HCT116 (cell line): ENCODE measurements around the gene BORCS5. TPM values are rescaled to one million over a fixed set of nuclear protein-coding genes. Genes with fewer than 3 reads are reported as not detected.

ENCODE experiments used
- ATAC-seq: fragments of 200-7000 bp; cut with Tn5 transposase; 2 replicates; pipeline ENCODE4 v1.9.1; 2020; ENCODE audit warnings: mild to moderate bottlenecking, moderate library complexity
- BruUV-seq: library from RNA; stranded (reverse); fragments of 400-500 nt; replicated peaks from 2 replicates; lab custom pipeline; 2021; lab: Mats Ljungman, UMichigan
- CTCF ChIA-PET: fragments of 300-600 bp; sonication (Branson Sonifier 250); formaldehyde crosslinking; loops from one replicate; lab custom pipeline; 2021; ENCODE audit warnings: antibody characterized with exemption; lab: Charles Lee
- POLR2A ChIA-PET: fragments of 300-600, 350-600 bp; sonication (Branson Sonifier 250); formaldehyde crosslinking; loops from one replicate; lab custom pipeline; 2021; ENCODE audit warnings: antibody characterized with exemption; lab: Charles Lee
- RAD21 ChIA-PET, 2 experiments: fragments of 300-600 bp; sonication (Branson Sonifier 250); formaldehyde crosslinking; loops; one replicate each; lab custom pipeline; 2023; ENCODE audit warnings: low total read pairs in 2 of 2; ENCODE audit not compliant: uncharacterized antibody in 2 of 2, unreplicated experiment in 2 of 2, low non-redundant PET in 1 of 2; lab: Charles Lee
- DNase-seq: peaks from one replicate; pipeline ENCODE4 v3.0.0-alpha.2; 2010; ENCODE audit warnings: low read depth, low spot score
- H2AFZ ChIP-seq: fragments of 200-600 bp; shearing (Covaris generic), sonication (generic); 2 replicates; pipeline ENCODE4 v1.6.1; 2017; ENCODE audit warnings: low read depth, mixed run types, mixed read lengths, antibody characterized with exemption, low read length; ENCODE audit not compliant: poor library complexity, severe bottlenecking
- H3K27ac ChIP-seq: 2 replicates; pipeline ENCODE4 v1.5.1; 2012; ENCODE audit warnings: low read depth, low read length
- H3K27me3 ChIP-seq: fragments of 200-600 bp; sonication (generic); 2 replicates; pipeline ENCODE4 v1.6.1; 2016; ENCODE audit warnings: mixed run types, low read length, mixed read lengths; ENCODE audit not compliant: insufficient read depth
- H3K36me3 ChIP-seq, 2 experiments: fragments of 200-500 bp in 1 of 2; fragments of 200-600 bp in 1 of 2; sonication (Bioruptor generic) in 1 of 2; sonication (generic) in 1 of 2; 2 replicates each; pipeline versions ENCODE4 v1.5.1 to v1.6.1; 2014 to 2016; ENCODE audit warnings: low read length in 2 of 2, inconsistent platforms in 1 of 2, mixed read lengths in 1 of 2, mixed run types in 1 of 2; ENCODE audit not compliant: insufficient read depth in 2 of 2, control insufficient read depth in 1 of 2
- H3K4me1 ChIP-seq, 2 experiments: fragments of 200-600 bp in 1 of 2; sonication (generic) in 1 of 2; 2 replicates each; pipeline versions ENCODE4 v1.5.1 to v1.6.1; 2012 to 2017; ENCODE audit warnings: low read length in 2 of 2, inconsistent platforms in 1 of 2, mild to moderate bottlenecking in 1 of 2, mixed read lengths in 1 of 2, mixed run types in 1 of 2, moderate library complexity in 1 of 2; ENCODE audit not compliant: insufficient read depth in 2 of 2, control insufficient read depth in 1 of 2
- H3K4me2 ChIP-seq: fragments of 200-600 bp; sonication (generic); 2 replicates; pipeline ENCODE4 v1.6.1; 2017; ENCODE audit warnings: mixed run types, low read length, mixed read lengths
- H3K4me3 ChIP-seq, 2 experiments: fragments of 200-600 bp in 1 of 2; sonication (generic) in 1 of 2; replicated peaks in 1 of 2; 2 replicates each; pipeline ENCODE4 v1.5.1; 2011 to 2016; ENCODE audit warnings: low read length in 2 of 2, control low read depth in 1 of 2, low read depth in 1 of 2, mild to moderate bottlenecking in 1 of 2, mixed read lengths in 1 of 2, mixed run types in 1 of 2
- H3K79me2 ChIP-seq: fragments of 200-600 bp; sonication (generic); 2 replicates; pipeline ENCODE4 v1.6.1; 2017; ENCODE audit warnings: mild to moderate bottlenecking, mixed run types, low read length, moderate library complexity, mixed read lengths; ENCODE audit not compliant: insufficient read depth
- H3K9ac ChIP-seq: fragments of 200-600 bp; sonication (generic); 2 replicates; pipeline ENCODE4 v1.6.1; 2016; ENCODE audit warnings: low read length, mixed read lengths
- H3K9me2 ChIP-seq: fragments of 200-600 bp; sonication (generic), shearing (Covaris generic); 2 replicates; pipeline ENCODE4 v1.6.1; 2017; ENCODE audit warnings: mixed run types, mild to moderate bottlenecking, moderate library complexity; ENCODE audit not compliant: insufficient read depth
- H3K9me3 ChIP-seq, 2 experiments: fragments of 200-500 bp in 1 of 2; fragments of 200-600 bp in 1 of 2; sonication (Bioruptor generic) in 1 of 2; sonication (generic) in 1 of 2; 2 replicates each; pipeline ENCODE4 v1.6.1; 2014 to 2017; ENCODE audit warnings: low read length in 2 of 2, mixed read lengths in 2 of 2, inconsistent platforms in 1 of 2, low read depth in 1 of 2, mild to moderate bottlenecking in 1 of 2, mixed run types in 1 of 2, moderate library complexity in 1 of 2; ENCODE audit not compliant: control insufficient read depth in 1 of 2, insufficient read depth in 1 of 2
- H4K20me1 ChIP-seq: fragments of 200-600 bp; sonication (generic), shearing (Covaris generic); 2 replicates; pipeline ENCODE4 v1.6.1; 2017; ENCODE audit warnings: mixed run types, mild to moderate bottlenecking, moderate library complexity; ENCODE audit not compliant: insufficient read depth
- CBX3 ChIP-seq: IDR thresholded peaks from 2 replicates; pipeline ENCODE4 v1.6.1; 2012; ENCODE audit warnings: low read depth
- EGR1 ChIP-seq: IDR thresholded peaks from 2 replicates; pipeline ENCODE4 v1.6.1; 2012; ENCODE audit warnings: low read depth
- ELF1 ChIP-seq: IDR thresholded peaks from 2 replicates; pipeline ENCODE4 v1.6.1; 2012; ENCODE audit warnings: low read depth, borderline replicate concordance
- EZH2 ChIP-seq: fragments of 200-600 bp; sonication (generic); IDR thresholded peaks from 2 replicates; pipeline ENCODE4 v1.6.1; 2017; ENCODE audit warnings: antibody characterized with exemption, mixed run types
- EZH2phosphoT487 ChIP-seq: fragments of 200-600 bp; IDR thresholded peaks from 2 replicates; pipeline ENCODE4 v1.6.1; 2018; ENCODE audit warnings: antibody characterized with exemption, borderline replicate concordance
- FOSL1 ChIP-seq: IDR thresholded peaks from 2 replicates; pipeline ENCODE4 v1.6.1; 2012; ENCODE audit warnings: low read depth
- JUND ChIP-seq: IDR thresholded peaks from 2 replicates; pipeline ENCODE4 v1.6.1; 2012
- POLR2A ChIP-seq: IDR thresholded peaks from 2 replicates; pipeline ENCODE4 v1.7.0; 2011; ENCODE audit warnings: borderline replicate concordance; ENCODE audit not compliant: insufficient read depth, insufficient read length; ENCODE audit errors: extremely low read depth
- POLR2AphosphoS5 ChIP-seq: IDR thresholded peaks from 2 replicates; pipeline ENCODE4 v1.6.1; 2011; ENCODE audit warnings: mild to moderate bottlenecking, low read depth, low read length, moderate library complexity
- SP1 ChIP-seq: IDR thresholded peaks from 2 replicates; pipeline ENCODE4 v1.6.1; 2012; ENCODE audit warnings: low read depth
- TCF7L2 ChIP-seq: IDR thresholded peaks from 2 replicates; pipeline ENCODE4 v1.7.0; 2011; ENCODE audit warnings: borderline replicate concordance, inconsistent platforms; ENCODE audit not compliant: insufficient read depth, insufficient read length; ENCODE audit errors: extremely low read depth
- YY1 ChIP-seq: IDR thresholded peaks from 2 replicates; pipeline ENCODE4 v1.6.1; 2011; ENCODE audit warnings: low read length, low read depth, moderate library complexity, mild to moderate bottlenecking; ENCODE audit not compliant: insufficient replicate concordance; ENCODE audit errors: extremely low read depth
- ZFX ChIP-seq: fragments of 450-650 bp; IDR thresholded peaks from 2 replicates; pipeline ENCODE4 v1.6.1; 2017
- ZNF274 ChIP-seq: fragments of 200-500 bp; sonication (Bioruptor generic); IDR thresholded peaks from 2 replicates; pipeline ENCODE4 v1.6.1; 2014; ENCODE audit warnings: mild to moderate bottlenecking, low read depth, low read length, inconsistent platforms
- intact Hi-C: fragments of 100-400 bp; cut with micrococcal nuclease; formaldehyde crosslinking; loops from 2 replicates; pipeline ENCODE4 v1.10.0; 2022
- total RNA-seq: library from RNA; stranded (reverse); gene quantifications from one replicate; pipeline ENCODE4 v1.2.1, GENCODE V29; 2021; ENCODE audit not compliant: unreplicated experiment
- TF ChIP-seq, protein P1 (sequence below), 3 experiments: fragments of 200-600 bp in 1 of 3; sonication (generic) in 1 of 3; IDR thresholded peaks in 2 of 3; conservative IDR thresholded peaks in 1 of 3; 2 replicates each; pipeline ENCODE4 v1.5.1; 2012 to 2017; ENCODE audit warnings: low read depth in 2 of 3, low read length in 2 of 3, antibody characterized with exemption in 1 of 3, borderline replicate concordance in 1 of 3, control low read depth in 1 of 3, mild to moderate bottlenecking in 1 of 3, mixed read lengths in 1 of 3, mixed run types in 1 of 3, moderate library complexity in 1 of 3; ENCODE audit not compliant: insufficient read depth in 1 of 3
- TF ChIP-seq, protein P2 (sequence below): IDR thresholded peaks from 2 replicates; pipeline ENCODE4 v1.6.1; 2011; ENCODE audit warnings: mild to moderate bottlenecking, low read length, moderate library complexity; ENCODE audit not compliant: insufficient replicate concordance; ENCODE audit errors: extremely low read depth
- TF ChIP-seq, protein P3 (sequence below): IDR thresholded peaks from 2 replicates; pipeline ENCODE4 v1.6.1; 2012

BORCS5 gene
- total RNA-seq, 1 experiment from 2014 or later, result 8.7 TPM

GRCh38 chr12:12442548-12443071, 85.7 kb downstream of the BORCS5 start:
- H3K4me3 ChIP-seq, result no peak overlapping the region
- intact Hi-C loops, result no loop called here
- H3K27me3 ChIP-seq, result no peaks in the 10 kb centered on the region
- H3K4me2 ChIP-seq, result peak overlapping the region; percentile 27
- BruUV-seq, result no TSS peak
- ChIA-PET RAD21 (no interaction called here), POLR2A (no interaction called here), CTCF (no interaction called here)
- no peaks in the 10 kb centered on the region for H3K9me3 ChIP-seq
- 0 out of 2 replicates have a peak overlapping the region, but pooled peaks have one; percentile 15 for H3K27ac ChIP-seq
- TF ChIP-seq ELF1 (no peak), FOSL1 (peak; percentile 76), EZH2 (no peak), EGR1 (0 out of 2 replicates have a peak, but pooled peaks have one; percentile 19), JUND (peak; percentile 60), SP1 (0 out of 2 replicates have a peak, but pooled peaks have one; percentile 18), TCF7L2 (no peak), EZH2phosphoT487 (no peak), POLR2A (no peak), POLR2AphosphoS5 (no peak), CBX3 (peak; percentile 35; the same call in 1 of the 2 replicates), ZNF274 (no peak), YY1 (no peak), ZFX (no peak)
- TF ChIP-seq, protein P1, sequence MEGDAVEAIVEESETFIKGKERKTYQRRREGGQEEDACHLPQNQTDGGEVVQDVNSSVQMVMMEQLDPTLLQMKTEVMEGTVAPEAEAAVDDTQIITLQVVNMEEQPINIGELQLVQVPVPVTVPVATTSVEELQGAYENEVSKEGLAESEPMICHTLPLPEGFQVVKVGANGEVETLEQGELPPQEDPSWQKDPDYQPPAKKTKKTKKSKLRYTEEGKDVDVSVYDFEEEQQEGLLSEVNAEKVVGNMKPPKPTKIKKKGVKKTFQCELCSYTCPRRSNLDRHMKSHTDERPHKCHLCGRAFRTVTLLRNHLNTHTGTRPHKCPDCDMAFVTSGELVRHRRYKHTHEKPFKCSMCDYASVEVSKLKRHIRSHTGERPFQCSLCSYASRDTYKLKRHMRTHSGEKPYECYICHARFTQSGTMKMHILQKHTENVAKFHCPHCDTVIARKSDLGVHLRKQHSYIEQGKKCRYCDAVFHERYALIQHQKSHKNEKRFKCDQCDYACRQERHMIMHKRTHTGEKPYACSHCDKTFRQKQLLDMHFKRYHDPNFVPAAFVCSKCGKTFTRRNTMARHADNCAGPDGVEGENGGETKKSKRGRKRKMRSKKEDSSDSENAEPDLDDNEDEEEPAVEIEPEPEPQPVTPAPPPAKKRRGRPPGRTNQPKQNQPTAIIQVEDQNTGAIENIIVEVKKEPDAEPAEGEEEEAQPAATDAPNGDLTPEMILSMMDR (IDR thresholded peaks at IDR 0.05 in 2 of 3, conservative IDR thresholded peaks at IDR 0.05 in 1 of 3; ENCODE audit: borderline replicate concordance in 1 of 3, insufficient read depth in 1 of 3, low read depth in 2 of 3, low read length in 2 of 3), result no peak
- TF ChIP-seq, protein P2, sequence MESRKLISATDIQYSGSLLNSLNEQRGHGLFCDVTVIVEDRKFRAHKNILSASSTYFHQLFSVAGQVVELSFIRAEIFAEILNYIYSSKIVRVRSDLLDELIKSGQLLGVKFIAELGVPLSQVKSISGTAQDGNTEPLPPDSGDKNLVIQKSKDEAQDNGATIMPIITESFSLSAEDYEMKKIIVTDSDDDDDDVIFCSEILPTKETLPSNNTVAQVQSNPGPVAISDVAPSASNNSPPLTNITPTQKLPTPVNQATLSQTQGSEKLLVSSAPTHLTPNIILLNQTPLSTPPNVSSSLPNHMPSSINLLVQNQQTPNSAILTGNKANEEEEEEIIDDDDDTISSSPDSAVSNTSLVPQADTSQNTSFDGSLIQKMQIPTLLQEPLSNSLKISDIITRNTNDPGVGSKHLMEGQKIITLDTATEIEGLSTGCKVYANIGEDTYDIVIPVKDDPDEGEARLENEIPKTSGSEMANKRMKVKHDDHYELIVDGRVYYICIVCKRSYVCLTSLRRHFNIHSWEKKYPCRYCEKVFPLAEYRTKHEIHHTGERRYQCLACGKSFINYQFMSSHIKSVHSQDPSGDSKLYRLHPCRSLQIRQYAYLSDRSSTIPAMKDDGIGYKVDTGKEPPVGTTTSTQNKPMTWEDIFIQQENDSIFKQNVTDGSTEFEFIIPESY, result no peak
- TF ChIP-seq, protein P3, sequence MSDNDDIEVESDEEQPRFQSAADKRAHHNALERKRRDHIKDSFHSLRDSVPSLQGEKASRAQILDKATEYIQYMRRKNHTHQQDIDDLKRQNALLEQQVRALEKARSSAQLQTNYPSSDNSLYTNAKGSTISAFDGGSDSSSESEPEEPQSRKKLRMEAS, result no peak
- ATAC-seq, result no peak
- H3K9ac ChIP-seq, result no peak overlapping the region
- no peaks in the 10 kb centered on the region for H3K79me2 ChIP-seq
- H2AFZ ChIP-seq, result no peak overlapping the region
- DNase-seq, result peak; percentile 12
- no peaks in the 10 kb centered on the region for H3K36me3 ChIP-seq
- peaks cover 5 to 12% of the 10 kb centered on the region in 2 experiments for H3K4me1 ChIP-seq
- H4K20me1 ChIP-seq, result no peaks in the 10 kb centered on the region
- H3K9me2 ChIP-seq, result no peaks in the 10 kb centered on the region
